SK-N-SH treated with all-trans-retinoic acid at 6 μM for 48 hours (cell line): ENCODE measurements around the gene CHST11.

Source experiments
- ARNTL ChIP-seq: fragments of 450-650 bp; formaldehyde crosslinking; IDR thresholded peaks from 2 replicates; pipeline ENCODE4 v1.5.0; 2020; ENCODE audit warnings: low read depth, mild to moderate bottlenecking, moderate library complexity, borderline replicate concordance
- CREB5 ChIP-seq: fragments of 250-450 bp; sonication (Bioruptor Pico); IDR thresholded peaks from 2 replicates; pipeline ENCODE4 v1.5.1; 2020; ENCODE audit warnings: low read depth, mild to moderate bottlenecking, moderate library complexity
- PATZ1 ChIP-seq: fragments of 250-450 bp; sonication (Bioruptor Pico); IDR thresholded peaks from 2 replicates; pipeline ENCODE4 v1.8.0; 2020; ENCODE audit warnings: mild to moderate bottlenecking, moderate library complexity, borderline replicate concordance
- PPARA ChIP-seq: fragments of 250-450 bp; sonication (Bioruptor Pico); IDR thresholded peaks from 2 replicates; pipeline ENCODE4 v1.5.0; 2020; ENCODE audit warnings: mild to moderate bottlenecking, borderline replicate concordance
- RARB ChIP-seq: fragments of 250-450 bp; sonication (Bioruptor Pico); IDR thresholded peaks from 2 replicates; pipeline ENCODE4 v1.8.0; 2021; ENCODE audit warnings: mild to moderate bottlenecking, moderate library complexity
- SNAI2 ChIP-seq: fragments of 250-450 bp; sonication (Bioruptor Pico); IDR thresholded peaks from 2 replicates; pipeline ENCODE4 v1.5.0; 2020; ENCODE audit warnings: mild to moderate bottlenecking, moderate library complexity
- TOX ChIP-seq: fragments of 250-450 bp; sonication (Bioruptor Pico); IDR thresholded peaks from 2 replicates; pipeline ENCODE4 v1.8.0; 2021; ENCODE audit warnings: mild to moderate bottlenecking, moderate library complexity, borderline replicate concordance
- ZFP30 ChIP-seq: fragments of 450-650 bp; formaldehyde crosslinking; IDR thresholded peaks from 2 replicates; pipeline ENCODE4 v1.5.0; 2022; ENCODE audit warnings: mild to moderate bottlenecking, moderate library complexity
- TF ChIP-seq, protein P1 (sequence below): fragments of 250-450 bp; sonication (Bioruptor Pico); IDR thresholded peaks from 2 replicates; pipeline ENCODE4 v1.5.0; 2020; ENCODE audit warnings: mild to moderate bottlenecking, moderate library complexity

GRCh38 chr12:104651811-104652210 lies 195.1 kb downstream of the CHST11 start:
- TF ChIP-seq PATZ1 (CRISPR knock-in tag) (no peak), RARB (CRISPR knock-in tag) (no peak), ZFP30 (no peak), ARNTL (CRISPR knock-in tag) (no peak), SNAI2 (CRISPR knock-in tag) (no peak), PPARA (no peak), TOX (no peak), CREB5 (no peak)
- TF ChIP-seq, protein P1, sequence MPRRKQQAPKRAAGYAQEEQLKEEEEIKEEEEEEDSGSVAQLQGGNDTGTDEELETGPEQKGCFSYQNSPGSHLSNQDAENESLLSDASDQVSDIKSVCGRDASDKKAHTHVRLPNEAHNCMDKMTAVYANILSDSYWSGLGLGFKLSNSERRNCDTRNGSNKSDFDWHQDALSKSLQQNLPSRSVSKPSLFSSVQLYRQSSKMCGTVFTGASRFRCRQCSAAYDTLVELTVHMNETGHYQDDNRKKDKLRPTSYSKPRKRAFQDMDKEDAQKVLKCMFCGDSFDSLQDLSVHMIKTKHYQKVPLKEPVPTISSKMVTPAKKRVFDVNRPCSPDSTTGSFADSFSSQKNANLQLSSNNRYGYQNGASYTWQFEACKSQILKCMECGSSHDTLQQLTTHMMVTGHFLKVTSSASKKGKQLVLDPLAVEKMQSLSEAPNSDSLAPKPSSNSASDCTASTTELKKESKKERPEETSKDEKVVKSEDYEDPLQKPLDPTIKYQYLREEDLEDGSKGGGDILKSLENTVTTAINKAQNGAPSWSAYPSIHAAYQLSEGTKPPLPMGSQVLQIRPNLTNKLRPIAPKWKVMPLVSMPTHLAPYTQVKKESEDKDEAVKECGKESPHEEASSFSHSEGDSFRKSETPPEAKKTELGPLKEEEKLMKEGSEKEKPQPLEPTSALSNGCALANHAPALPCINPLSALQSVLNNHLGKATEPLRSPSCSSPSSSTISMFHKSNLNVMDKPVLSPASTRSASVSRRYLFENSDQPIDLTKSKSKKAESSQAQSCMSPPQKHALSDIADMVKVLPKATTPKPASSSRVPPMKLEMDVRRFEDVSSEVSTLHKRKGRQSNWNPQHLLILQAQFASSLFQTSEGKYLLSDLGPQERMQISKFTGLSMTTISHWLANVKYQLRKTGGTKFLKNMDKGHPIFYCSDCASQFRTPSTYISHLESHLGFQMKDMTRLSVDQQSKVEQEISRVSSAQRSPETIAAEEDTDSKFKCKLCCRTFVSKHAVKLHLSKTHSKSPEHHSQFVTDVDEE (CRISPR knock-in tag) = no peak
